Neural cell (in vitro differentiated cells): ENCODE measurements around the gene TOM1. TPM values are rescaled to one million over a fixed set of nuclear protein-coding genes. Genes with fewer than 3 reads are reported as not detected.

Source experiments
- H2AFZ ChIP-seq: fragments of 200-600, 300-800 bp; sonication (generic), shearing (Covaris generic); 2 replicates; pipeline ENCODE4 v1.6.0; 2014; ENCODE audit warnings: low read depth, mild to moderate bottlenecking, antibody characterized with exemption, low read length, moderate library complexity
- H3F3A ChIP-seq: fragments of 200-600 bp; shearing (Covaris generic); 2 replicates; pipeline ENCODE4 v1.6.1; 2016; ENCODE audit warnings: mild to moderate bottlenecking, moderate library complexity, mixed read lengths, antibody characterized with exemption, low read length; ENCODE audit not compliant: insufficient read depth, poor library complexity, severe bottlenecking
- H3K27ac ChIP-seq: fragments of 200-600, 300-800 bp; sonication (generic), shearing (Covaris generic); 2 replicates; pipeline ENCODE4 v1.5.1; 2014; ENCODE audit warnings: mild to moderate bottlenecking, low read length, moderate library complexity
- H3K27me3 ChIP-seq: fragments of 300-800, 200-600 bp; sonication (generic), shearing (Covaris generic); 2 replicates; pipeline ENCODE4 v1.6.0; 2014; ENCODE audit warnings: mild to moderate bottlenecking, low read depth, low read length, moderate library complexity; ENCODE audit not compliant: insufficient read depth
- H3K36me3 ChIP-seq: fragments of 300-800, 200-600 bp; sonication (generic), shearing (Covaris generic); 2 replicates; pipeline ENCODE4 v1.5.1; 2014; ENCODE audit warnings: mild to moderate bottlenecking, antibody characterized with exemption, low read length, moderate library complexity; ENCODE audit not compliant: insufficient read depth
- H3K4me2 ChIP-seq: fragments of 300-800, 200-600 bp; sonication (generic), shearing (Covaris generic); 2 replicates; pipeline ENCODE4 v1.6.0; 2014; ENCODE audit warnings: mild to moderate bottlenecking, low read length
- H3K4me3 ChIP-seq: fragments of 300-800, 200-600 bp; sonication (generic), shearing (Covaris generic); 2 replicates; pipeline ENCODE4 v1.5.1; 2014; ENCODE audit warnings: mild to moderate bottlenecking, low read length, moderate library complexity
- H3K79me2 ChIP-seq: fragments of 200-600 bp; shearing (Covaris generic); replicated peaks from 2 replicates; pipeline ENCODE4 v1.6.0; 2014; ENCODE audit warnings: mild to moderate bottlenecking, low read length, moderate library complexity; ENCODE audit not compliant: insufficient read depth
- H3K9ac ChIP-seq: fragments of 300-800, 200-600 bp; sonication (generic), shearing (Covaris generic); 2 replicates; pipeline ENCODE4 v1.6.1; 2016; ENCODE audit warnings: mild to moderate bottlenecking, low read length, mixed read lengths
- H3K9me2 ChIP-seq: fragments of 200-600 bp; shearing (Covaris generic); 2 replicates; pipeline ENCODE4 v1.6.1; 2016; ENCODE audit warnings: mild to moderate bottlenecking, low read length, mixed read lengths; ENCODE audit not compliant: insufficient read depth
- H3K9me3 ChIP-seq: fragments of 200-600, 300-800 bp; sonication (generic), shearing (Covaris generic); 2 replicates; pipeline ENCODE4 v1.6.1; 2016; ENCODE audit warnings: mild to moderate bottlenecking, mixed run types, low read length, moderate library complexity, mixed read lengths
- H4K20me1 ChIP-seq: fragments of 200-600 bp; shearing (Covaris generic); 2 replicates; pipeline ENCODE4 v1.6.1; 2016; ENCODE audit warnings: mild to moderate bottlenecking, mixed run types; ENCODE audit not compliant: insufficient read depth
- EP300 ChIP-seq: fragments of 450-650 bp; conservative IDR thresholded peaks from 2 replicates; pipeline ENCODE4 v1.6.1; 2014; ENCODE audit warnings: antibody characterized with exemption, mild to moderate bottlenecking, moderate library complexity; ENCODE audit not compliant: poor library complexity, severe bottlenecking
- EZH2 ChIP-seq: fragments of 200-600, 300-800 bp; shearing (Covaris generic), sonication (generic); IDR thresholded peaks from 2 replicates; pipeline ENCODE4 v1.6.1; 2014; ENCODE audit warnings: antibody characterized with exemption, low read length, borderline replicate concordance, mild to moderate bottlenecking; ENCODE audit not compliant: insufficient read depth, poor library complexity, severe bottlenecking
- MXI1 ChIP-seq: fragments of 450-650 bp; conservative IDR thresholded peaks from 2 replicates; pipeline ENCODE4 v1.6.1; 2014; ENCODE audit warnings: antibody characterized with exemption, mild to moderate bottlenecking; ENCODE audit not compliant: poor library complexity, severe bottlenecking
- POLR2AphosphoS5 ChIP-seq: IDR thresholded peaks from 2 replicates; pipeline ENCODE4 v1.6.1; 2012
- RAD21 ChIP-seq: fragments of 450-650 bp; conservative IDR thresholded peaks from 2 replicates; pipeline ENCODE4 v1.6.1; 2014; ENCODE audit warnings: antibody characterized with exemption, mild to moderate bottlenecking, moderate library complexity
- SMC3 ChIP-seq: fragments of 450-650 bp; conservative IDR thresholded peaks from 2 replicates; pipeline ENCODE4 v1.6.1; 2014; ENCODE audit warnings: antibody characterized with exemption, mild to moderate bottlenecking, moderate library complexity; ENCODE audit not compliant: poor library complexity
- TAF1 ChIP-seq: IDR thresholded peaks from 2 replicates; pipeline ENCODE4 v1.6.1; 2012; ENCODE audit warnings: low read depth
- polyA plus RNA-seq: library from polyadenylated mRNA; depleted of rRNA; stranded (reverse); fragments of >200 nt; gene quantifications from 2 replicates; pipeline ENCODE4 v1.2.3, GENCODE V29; 2014
- TF ChIP-seq, protein P1 (sequence below): IDR thresholded peaks from 2 replicates; pipeline ENCODE4 v1.6.1; 2012; ENCODE audit warnings: borderline replicate concordance
- TF ChIP-seq, protein P2 (sequence below): fragments of 450-650 bp; IDR thresholded peaks from 2 replicates; pipeline ENCODE4 v1.5.1; 2014; ENCODE audit warnings: antibody characterized with exemption, mild to moderate bottlenecking, moderate library complexity; ENCODE audit not compliant: poor library complexity, severe bottlenecking

The TOM1 gene
- polyA plus RNA-seq, 1 donor from 2014 or later, result 13.3 TPM

DNA sequence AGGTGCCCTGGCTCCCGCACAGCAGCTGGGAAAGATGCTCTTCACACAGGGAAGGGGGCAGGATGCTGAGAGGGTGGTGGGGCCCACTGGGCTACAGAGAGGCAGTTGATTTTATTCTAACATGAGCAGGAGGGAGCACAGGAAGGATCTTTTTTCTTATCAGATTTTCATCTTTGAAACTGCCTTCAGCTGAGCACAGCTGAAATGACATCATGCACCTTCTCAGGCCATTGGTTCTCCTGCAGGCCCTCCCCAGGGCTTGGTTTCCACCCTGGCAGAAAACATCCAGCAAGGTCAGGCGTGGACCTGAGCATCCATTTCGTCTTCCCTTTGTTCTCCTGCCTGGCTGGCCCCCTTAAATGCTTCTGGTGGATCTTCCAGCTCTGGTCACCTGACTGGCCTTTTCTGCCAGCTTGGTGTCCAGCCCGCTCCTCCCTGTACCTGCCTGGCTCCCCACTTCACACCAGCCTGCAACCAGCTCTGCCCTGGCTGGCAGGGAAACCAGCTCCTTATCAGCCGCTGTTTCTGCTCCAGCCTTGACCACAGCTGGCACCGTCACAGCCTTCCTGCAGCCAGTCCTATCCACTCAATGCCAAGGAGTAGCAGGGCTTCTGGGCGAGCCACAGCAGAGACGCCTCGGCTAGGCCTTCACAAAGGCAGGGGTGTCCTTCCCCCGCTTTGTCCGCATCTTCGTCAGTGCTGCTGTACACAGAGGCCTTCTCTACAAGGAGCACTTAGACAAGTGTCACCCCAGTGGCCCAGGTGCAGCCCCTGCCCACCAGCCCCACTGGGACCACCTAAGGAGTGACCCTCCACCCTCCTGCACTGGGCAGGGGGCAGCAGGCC is 36.5 kb downstream of the TOM1 start:
- no peak for TF ChIP-seq EP300
- TF ChIP-seq, protein P1, sequence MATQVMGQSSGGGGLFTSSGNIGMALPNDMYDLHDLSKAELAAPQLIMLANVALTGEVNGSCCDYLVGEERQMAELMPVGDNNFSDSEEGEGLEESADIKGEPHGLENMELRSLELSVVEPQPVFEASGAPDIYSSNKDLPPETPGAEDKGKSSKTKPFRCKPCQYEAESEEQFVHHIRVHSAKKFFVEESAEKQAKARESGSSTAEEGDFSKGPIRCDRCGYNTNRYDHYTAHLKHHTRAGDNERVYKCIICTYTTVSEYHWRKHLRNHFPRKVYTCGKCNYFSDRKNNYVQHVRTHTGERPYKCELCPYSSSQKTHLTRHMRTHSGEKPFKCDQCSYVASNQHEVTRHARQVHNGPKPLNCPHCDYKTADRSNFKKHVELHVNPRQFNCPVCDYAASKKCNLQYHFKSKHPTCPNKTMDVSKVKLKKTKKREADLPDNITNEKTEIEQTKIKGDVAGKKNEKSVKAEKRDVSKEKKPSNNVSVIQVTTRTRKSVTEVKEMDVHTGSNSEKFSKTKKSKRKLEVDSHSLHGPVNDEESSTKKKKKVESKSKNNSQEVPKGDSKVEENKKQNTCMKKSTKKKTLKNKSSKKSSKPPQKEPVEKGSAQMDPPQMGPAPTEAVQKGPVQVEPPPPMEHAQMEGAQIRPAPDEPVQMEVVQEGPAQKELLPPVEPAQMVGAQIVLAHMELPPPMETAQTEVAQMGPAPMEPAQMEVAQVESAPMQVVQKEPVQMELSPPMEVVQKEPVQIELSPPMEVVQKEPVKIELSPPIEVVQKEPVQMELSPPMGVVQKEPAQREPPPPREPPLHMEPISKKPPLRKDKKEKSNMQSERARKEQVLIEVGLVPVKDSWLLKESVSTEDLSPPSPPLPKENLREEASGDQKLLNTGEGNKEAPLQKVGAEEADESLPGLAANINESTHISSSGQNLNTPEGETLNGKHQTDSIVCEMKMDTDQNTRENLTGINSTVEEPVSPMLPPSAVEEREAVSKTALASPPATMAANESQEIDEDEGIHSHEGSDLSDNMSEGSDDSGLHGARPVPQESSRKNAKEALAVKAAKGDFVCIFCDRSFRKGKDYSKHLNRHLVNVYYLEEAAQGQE, result no peak
- no peaks in the 10 kb centered on the region for H3K27me3 ChIP-seq
- H3K9ac ChIP-seq, result no peak overlapping the region
- no peak overlapping the region for H2AFZ ChIP-seq
- H3K4me3 ChIP-seq, result no peak overlapping the region
- no peaks in the 10 kb centered on the region for H4K20me1 ChIP-seq
- no peaks in the 10 kb centered on the region for H3F3A ChIP-seq
- H3K9me2 ChIP-seq, result no peaks in the 10 kb centered on the region
- no peaks in the 10 kb centered on the region for H3K36me3 ChIP-seq
- H3K27ac ChIP-seq, result no peak overlapping the region
- no peak overlapping the region for H3K4me2 ChIP-seq
- no peaks in the 10 kb centered on the region for H3K9me3 ChIP-seq
- H3K79me2 ChIP-seq, result no peaks in the 10 kb centered on the region

DNA sequence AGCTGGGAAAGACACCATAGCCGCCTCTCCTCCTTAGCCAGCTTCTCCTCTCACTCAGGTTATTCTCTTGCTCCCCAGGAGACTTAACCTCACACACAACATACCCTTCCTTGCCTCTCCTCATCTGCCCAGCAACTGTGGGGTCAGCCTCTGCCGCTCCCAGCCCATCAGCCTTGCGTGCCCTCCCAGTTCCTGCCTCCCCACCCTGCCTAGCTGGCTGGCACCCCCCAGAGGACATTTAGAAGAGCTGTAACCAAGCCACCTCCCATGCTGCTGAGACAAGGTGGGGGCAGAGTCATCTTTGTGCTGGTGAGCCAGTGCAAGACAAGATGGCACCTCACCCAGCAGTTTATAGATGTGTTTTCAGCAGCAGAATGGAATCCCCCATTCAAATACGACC is 38.2 kb downstream of the TOM1 start:
- Histone ChIP-seq H3K36me3 (no peaks in the 10 kb centered on the region), H3K9ac (no peak overlapping the region), H3K9me3 (no peaks in the 10 kb centered on the region), H3K9me2 (no peaks in the 10 kb centered on the region), H3K27ac (no peak overlapping the region), H2AFZ (no peak overlapping the region), H3K4me2 (no peak overlapping the region), H3K4me3 (no peak overlapping the region), H3F3A (no peaks in the 10 kb centered on the region), H4K20me1 (no peaks in the 10 kb centered on the region), H3K79me2 (no peaks in the 10 kb centered on the region), H3K27me3 (no peaks in the 10 kb centered on the region)
- TF ChIP-seq SMC3 (no peak), TAF1 (no peak), EZH2 (no peak), POLR2AphosphoS5 (no peak), MXI1 (no peak), EP300 (no peak), RAD21 (no peak)
- TF ChIP-seq, protein P1, result no peak
- TF ChIP-seq, protein P2, sequence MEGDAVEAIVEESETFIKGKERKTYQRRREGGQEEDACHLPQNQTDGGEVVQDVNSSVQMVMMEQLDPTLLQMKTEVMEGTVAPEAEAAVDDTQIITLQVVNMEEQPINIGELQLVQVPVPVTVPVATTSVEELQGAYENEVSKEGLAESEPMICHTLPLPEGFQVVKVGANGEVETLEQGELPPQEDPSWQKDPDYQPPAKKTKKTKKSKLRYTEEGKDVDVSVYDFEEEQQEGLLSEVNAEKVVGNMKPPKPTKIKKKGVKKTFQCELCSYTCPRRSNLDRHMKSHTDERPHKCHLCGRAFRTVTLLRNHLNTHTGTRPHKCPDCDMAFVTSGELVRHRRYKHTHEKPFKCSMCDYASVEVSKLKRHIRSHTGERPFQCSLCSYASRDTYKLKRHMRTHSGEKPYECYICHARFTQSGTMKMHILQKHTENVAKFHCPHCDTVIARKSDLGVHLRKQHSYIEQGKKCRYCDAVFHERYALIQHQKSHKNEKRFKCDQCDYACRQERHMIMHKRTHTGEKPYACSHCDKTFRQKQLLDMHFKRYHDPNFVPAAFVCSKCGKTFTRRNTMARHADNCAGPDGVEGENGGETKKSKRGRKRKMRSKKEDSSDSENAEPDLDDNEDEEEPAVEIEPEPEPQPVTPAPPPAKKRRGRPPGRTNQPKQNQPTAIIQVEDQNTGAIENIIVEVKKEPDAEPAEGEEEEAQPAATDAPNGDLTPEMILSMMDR, result no peak
